DND-41 (cell line): ENCODE data around the gene EIF3A.

Source experiments
- ATAC-seq: fragments of 200-7000 bp; cut with Tn5 transposase; 3 replicates; pipeline ENCODE4 v1.9.1; 2021; ENCODE audit warnings: low read depth; ENCODE audit not compliant: insufficient read depth
- DNase-seq: peaks from one replicate; pipeline ENCODE4 v3.0.0-alpha.2; 2020
- H2AFZ ChIP-seq: 2 replicates; pipeline ENCODE4 v1.6.0; 2012; ENCODE audit warnings: low read depth, low read length
- H3K27ac ChIP-seq: 2 replicates; pipeline ENCODE4 v1.5.1; 2012; ENCODE audit warnings: low read length, inconsistent platforms
- H3K27me3 ChIP-seq: fragments of 200-600 bp; sonication (generic); 2 replicates; pipeline ENCODE4 v1.6.0; 2012; ENCODE audit warnings: low read length, mild to moderate bottlenecking, inconsistent platforms; ENCODE audit not compliant: insufficient read depth, poor library complexity
- H3K36me3 ChIP-seq: 2 replicates; pipeline ENCODE4 v1.5.1; 2012; ENCODE audit warnings: low read length, inconsistent platforms; ENCODE audit not compliant: insufficient read depth
- H3K4me1 ChIP-seq: 2 replicates; pipeline ENCODE4 v1.5.1; 2012; ENCODE audit warnings: mild to moderate bottlenecking, low read length; ENCODE audit not compliant: insufficient read depth
- H3K4me2 ChIP-seq: 2 replicates; pipeline ENCODE4 v1.6.0; 2012; ENCODE audit warnings: mild to moderate bottlenecking, moderate library complexity, low read length, inconsistent platforms; ENCODE audit not compliant: insufficient read depth
- H3K4me3 ChIP-seq, 2 experiments: fragments of 200-600 bp in 1 of 2; shearing (Covaris generic) in 1 of 2; 2 replicates each; pipeline ENCODE4 v1.5.1; 2012 to 2016; ENCODE audit warnings: inconsistent platforms in 2 of 2, low read length in 2 of 2, mild to moderate bottlenecking in 2 of 2, low read depth in 1 of 2, moderate library complexity in 1 of 2
- H3K79me2 ChIP-seq: 2 replicates; pipeline ENCODE4 v1.6.0; 2012; ENCODE audit warnings: low read length, inconsistent platforms; ENCODE audit not compliant: insufficient read depth
- H3K9ac ChIP-seq: 2 replicates; pipeline ENCODE4 v1.6.0; 2012; ENCODE audit warnings: low read depth, mild to moderate bottlenecking, inconsistent platforms, low read length, moderate library complexity
- H3K9me3 ChIP-seq: 2 replicates; pipeline ENCODE4 v1.5.1; 2012; ENCODE audit warnings: low read length, moderate library complexity, mild to moderate bottlenecking, inconsistent platforms; ENCODE audit not compliant: insufficient read depth, severe bottlenecking
- H4K20me1 ChIP-seq: 2 replicates; pipeline ENCODE4 v1.6.0; 2012; ENCODE audit warnings: low read length; ENCODE audit not compliant: insufficient read depth
- CTCF ChIP-seq: IDR thresholded peaks from 2 replicates; pipeline ENCODE4 v1.5.1; 2012; ENCODE audit warnings: borderline replicate concordance, low read length, moderate library complexity, mild to moderate bottlenecking; ENCODE audit not compliant: poor library complexity, severe bottlenecking; ENCODE audit errors: extremely low read depth
- EZH2 ChIP-seq: IDR thresholded peaks from 3 replicates; pipeline ENCODE4 v1.6.1; 2012; ENCODE audit warnings: borderline replicate concordance, low read depth, mild to moderate bottlenecking, moderate library complexity, low read length, inconsistent platforms; ENCODE audit not compliant: severe bottlenecking

Gene EIF3A

GRCh38 chr10:119087271-119087882 lies 6.8 kb upstream of the EIF3A start:
- ATAC-seq (peak; percentile 69), DNase-seq (peak; percentile 65)
- no peaks in the 10 kb centered on the region for H3K9me3 ChIP-seq
- H3K4me2 ChIP-seq, result no peak overlapping the region
- H2AFZ ChIP-seq, result no peak overlapping the region
- H3K79me2 ChIP-seq, result no peaks in the 10 kb centered on the region
- peaks cover 8% of the 10 kb centered on the region for H3K4me1 ChIP-seq
- H3K36me3 ChIP-seq, result no peaks in the 10 kb centered on the region
- no peak overlapping the region for H3K9ac ChIP-seq
- H3K27me3 ChIP-seq, result no peaks in the 10 kb centered on the region
- no peaks in the 10 kb centered on the region for H4K20me1 ChIP-seq
- no peak overlapping the region for H3K27ac ChIP-seq
- TF ChIP-seq EZH2 (no peak), CTCF (no peak)
- H3K4me3 ChIP-seq, result no peak overlapping the region

GRCh38 chr10:119084896-119085295 lies 4.3 kb upstream of the EIF3A start:
- TF ChIP-seq EZH2, result no peak
- no peak for TF ChIP-seq CTCF
- H3K4me2 ChIP-seq, result no peak overlapping the region
- H3K9me3 ChIP-seq, result no peaks in the 10 kb centered on the region
- H2AFZ ChIP-seq, result no peak overlapping the region
- ATAC-seq (no peak), DNase-seq (no peak)
- peaks cover 20% of the 10 kb centered on the region for H3K79me2 ChIP-seq
- peaks cover 3% of the 10 kb centered on the region; the same call in 1 of the 2 replicates for H3K36me3 ChIP-seq
- peaks cover 18% of the 10 kb centered on the region for H3K4me1 ChIP-seq
- H3K9ac ChIP-seq, result no peak overlapping the region
- H3K4me3 ChIP-seq, result no peak overlapping the region
- no peaks in the 10 kb centered on the region for H3K27me3 ChIP-seq
- no peak overlapping the region for H3K27ac ChIP-seq
- H4K20me1 ChIP-seq, result peaks cover 3% of the 10 kb centered on the region

GRCh38 chr10:119079599-119080520 lies 757 bp downstream of the EIF3A start:
- Histone ChIP-seq H3K4me1 (peaks cover 54% of the 10 kb centered on the region), H3K27ac (peak overlapping the region; percentile 84), H3K79me2 (peaks cover 71% of the 10 kb centered on the region), H4K20me1 (peaks cover 50% of the 10 kb centered on the region), H3K27me3 (no peaks in the 10 kb centered on the region), H3K9ac (peak overlapping the region; percentile 94), H3K4me3 (peak overlapping the region; percentile 63 to 99), H2AFZ (peak overlapping the region; percentile 57), H3K36me3 (peaks cover 41% of the 10 kb centered on the region), H3K4me2 (peak overlapping the region; percentile 75), H3K9me3 (no peaks in the 10 kb centered on the region)
- TF ChIP-seq CTCF (peak; percentile 2), EZH2 (no peak)
- peak; percentile 71 for ATAC-seq
- peak; percentile 71 for DNase-seq
